Calu3 (cell line): Measurements from ENCODE around the gene FAM83D. TPM values are rescaled to one million over a fixed set of nuclear protein-coding genes. Genes with fewer than 3 reads are reported as not detected.

ENCODE experiments used
- BruUV-seq: library from RNA; stranded (reverse); fragments of 400-500 nt; replicated peaks from 2 replicates; lab custom pipeline; 2021; lab: Mats Ljungman, UMichigan
- CTCF ChIA-PET: fragments of 300-600 bp; sonication (Branson Sonifier 250); formaldehyde crosslinking; loops from one replicate; lab custom pipeline; 2022; ENCODE audit warnings: antibody characterized with exemption; lab: Charles Lee
- DNase-seq: peaks from one replicate; pipeline ENCODE4 v3.0.0; 2022
- H3K27ac Mint-ChIP-seq: one replicate; pipeline ENCODE4 v1.8.0; 2022; ENCODE audit warnings: mixed read lengths; ENCODE audit not compliant: unreplicated experiment
- H3K27me3 Mint-ChIP-seq: one replicate; pipeline ENCODE4 v1.8.0; 2022; ENCODE audit warnings: mixed read lengths; ENCODE audit not compliant: unreplicated experiment
- H3K36me3 Mint-ChIP-seq: one replicate; pipeline ENCODE4 v1.8.0; 2022; ENCODE audit warnings: mild to moderate bottlenecking, moderate library complexity, mixed read lengths; ENCODE audit not compliant: insufficient read depth, unreplicated experiment
- H3K4me1 Mint-ChIP-seq: one replicate; pipeline ENCODE4 v1.8.0; 2022; ENCODE audit warnings: mild to moderate bottlenecking, low read depth, mixed read lengths; ENCODE audit not compliant: unreplicated experiment
- H3K4me3 Mint-ChIP-seq: one replicate; pipeline ENCODE4 v1.8.0; 2022; ENCODE audit warnings: mild to moderate bottlenecking, low read depth, moderate library complexity, mixed read lengths; ENCODE audit not compliant: unreplicated experiment
- H3K9me3 Mint-ChIP-seq: one replicate; pipeline ENCODE4 v1.8.0; 2022; ENCODE audit warnings: low read depth, mixed read lengths; ENCODE audit not compliant: unreplicated experiment
- CTCF ChIP-seq: fragments of 200-600 bp; IDR thresholded peaks from one replicate; pipeline ENCODE4 v1.8.0; 2022; ENCODE audit warnings: antibody characterized with exemption; ENCODE audit not compliant: unreplicated experiment
- intact Hi-C: fragments of 100-400 bp; cut with micrococcal nuclease; formaldehyde crosslinking; loops from one replicate; pipeline ENCODE4 v1.10.0; 2022; ENCODE audit not compliant: unreplicated experiment
- total RNA-seq: library from RNA; stranded (reverse); gene quantifications from 2 replicates; pipeline ENCODE4 v1.2.3, GENCODE V29; 2022

Gene FAM83D
- total RNA-seq, 1 experiment from 2014 or later, result 84.0 TPM

GRCh38 chr20:38926934-38927616 is 858 bp downstream of the FAM83D start:
- peaks cover 49% of the 10 kb centered on the region for H3K4me1 Mint-ChIP-seq
- CTCF ChIA-PET, result interaction anchor here (0.7 to 1.8 kb wide), 6 partner anchors 35 to 151 kb away, joined by 3 to 14 read pairs (median 4); partner anchors contain the start of gene DHX35
- DNase-seq, result no peak
- TSS peak; percentile 38 for BruUV-seq
- intact Hi-C loops, result loop anchor here (1.0 kb wide), 1 partner anchor 121 kb away; no protein-coding TSS in a partner anchor
- TF ChIP-seq CTCF, result no peak
- peak overlapping the region; percentile 78 for H3K4me3 Mint-ChIP-seq
- peak overlapping the region; percentile 75 for H3K27ac Mint-ChIP-seq
- H3K36me3 Mint-ChIP-seq, result peaks cover 48% of the 10 kb centered on the region
- peaks cover 3% of the 10 kb centered on the region for H3K9me3 Mint-ChIP-seq
- H3K27me3 Mint-ChIP-seq, result no peaks in the 10 kb centered on the region

DNA sequence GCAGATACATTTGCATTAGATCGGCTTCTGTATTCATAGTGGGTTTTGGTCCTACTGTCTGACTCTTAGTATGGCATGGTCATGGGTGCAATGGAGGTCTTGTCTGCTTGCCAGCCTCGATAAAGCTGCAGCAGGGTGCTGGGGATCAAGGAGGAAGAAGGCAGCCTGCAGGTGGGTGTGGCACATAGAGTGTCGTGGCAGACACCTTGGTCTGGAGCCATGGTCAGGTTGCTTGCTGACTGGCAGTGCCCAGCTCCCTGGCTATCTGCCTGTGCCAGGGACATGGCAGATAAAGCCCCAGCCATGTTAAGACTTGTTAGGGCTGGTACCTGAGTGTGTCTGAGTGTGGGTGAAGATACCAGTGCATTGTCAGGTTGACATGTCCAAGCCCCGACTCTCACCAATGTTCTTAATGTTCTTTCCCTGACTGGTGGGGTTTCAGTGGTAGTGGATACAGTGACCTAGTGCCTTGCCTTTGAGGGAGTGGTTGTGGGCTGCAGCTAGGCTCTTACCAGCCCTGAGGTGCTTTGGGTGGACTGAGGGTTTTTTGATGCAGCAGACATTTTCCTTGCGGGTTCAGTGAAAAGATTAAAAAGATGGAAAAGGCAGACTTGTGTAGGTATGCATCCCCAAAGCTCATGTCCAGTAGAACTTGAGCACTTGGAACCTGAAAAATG is 1.8 kb downstream of the FAM83D start:
- DNase-seq, result peak; percentile 66
- H3K4me1 Mint-ChIP-seq, result peaks cover 51% of the 10 kb centered on the region
- no peaks in the 10 kb centered on the region for H3K27me3 Mint-ChIP-seq
- peaks cover 3% of the 10 kb centered on the region for H3K9me3 Mint-ChIP-seq
- H3K36me3 Mint-ChIP-seq, result peaks cover 48% of the 10 kb centered on the region
- H3K27ac Mint-ChIP-seq, result peak overlapping the region; percentile 75
- intact Hi-C loops, result no loop called here
- BruUV-seq, result no TSS peak
- CTCF ChIA-PET, result interaction anchor here (0.7 to 2.3 kb wide), 3 partner anchors 35 to 107 kb away, joined by 3 to 10 read pairs (median 4); partner anchors contain the start of gene DHX35
- TF ChIP-seq CTCF, result no peak
- H3K4me3 Mint-ChIP-seq, result peak overlapping the region; percentile 78

GRCh38 chr20:38930242-38930569 is 4.0 kb downstream of the FAM83D start:
- intact Hi-C loops, result no loop called here
- no peaks in the 10 kb centered on the region for H3K9me3 Mint-ChIP-seq

GRCh38 chr20:38931984-38932383 is 5.8 kb downstream of the FAM83D start:
- no peaks in the 10 kb centered on the region for H3K27me3 Mint-ChIP-seq
- BruUV-seq, result no TSS peak
- CTCF ChIA-PET, result interaction anchor here (0.8 to 1.6 kb wide), 4 partner anchors 10 to 118 kb away, joined by 3 to 5 read pairs (median 4); partner anchors contain the start of gene DHX35

More at GRCh38 chr20:38930242-38930569, 4.0 kb downstream of the FAM83D start:
- no TSS peak for BruUV-seq
- no peak for TF ChIP-seq CTCF
- H3K4me3 Mint-ChIP-seq, result no peak overlapping the region
- CTCF ChIA-PET, result interaction anchor here (0.7 to 1.3 kb wide), 2 partner anchors 20 to 139 kb away, joined by 3 to 4 read pairs; no protein-coding TSS in a partner anchor
- H3K4me1 Mint-ChIP-seq, result peaks cover 62% of the 10 kb centered on the region
- no peaks in the 10 kb centered on the region for H3K27me3 Mint-ChIP-seq
- H3K27ac Mint-ChIP-seq, result no peak overlapping the region
- no peak for DNase-seq
- peaks cover 60% of the 10 kb centered on the region for H3K36me3 Mint-ChIP-seq

More at GRCh38 chr20:38931984-38932383, 5.8 kb downstream of the FAM83D start:
- no peak overlapping the region for H3K27ac Mint-ChIP-seq
- no peak for DNase-seq
- no peak for TF ChIP-seq CTCF
- H3K4me1 Mint-ChIP-seq, result peaks cover 80% of the 10 kb centered on the region
- peaks cover 51% of the 10 kb centered on the region for H3K36me3 Mint-ChIP-seq
- H3K9me3 Mint-ChIP-seq, result no peaks in the 10 kb centered on the region
- H3K4me3 Mint-ChIP-seq, result no peak overlapping the region
- intact Hi-C loops, result no loop called here
